Mononuclear cell (primary cell): ENCODE results near the gene PRPH. TPM values are rescaled to one million over a fixed set of nuclear protein-coding genes. Genes with fewer than 3 reads are reported as not detected.

Experiments used
- H3K27me3 ChIP-seq: 2 replicates; pipeline ENCODE4 v1.6.0; 2011; ENCODE audit warnings: low read length, control low read depth; ENCODE audit not compliant: insufficient read depth
- H3K4me1 ChIP-seq: 2 replicates; pipeline ENCODE4 v1.5.1; 2011; ENCODE audit warnings: mild to moderate bottlenecking, low read length, control low read depth; ENCODE audit not compliant: insufficient read depth
- H3K4me3 ChIP-seq: 2 replicates; pipeline ENCODE4 v1.5.1; 2011; ENCODE audit warnings: mild to moderate bottlenecking, low read length, moderate library complexity
- H3K9me3 ChIP-seq: 2 replicates; pipeline ENCODE4 v1.5.1; 2011; ENCODE audit warnings: low read depth, mild to moderate bottlenecking, control low read depth, low read length
- total RNA-seq: library from RNA; depleted of rRNA; stranded (reverse); fragments of >200 nt; gene quantifications from one replicate; pipeline ENCODE4 v1.2.3, GENCODE V29; 2012

Gene PRPH
- total RNA-seq, 1 donor, result not detected

DNA sequence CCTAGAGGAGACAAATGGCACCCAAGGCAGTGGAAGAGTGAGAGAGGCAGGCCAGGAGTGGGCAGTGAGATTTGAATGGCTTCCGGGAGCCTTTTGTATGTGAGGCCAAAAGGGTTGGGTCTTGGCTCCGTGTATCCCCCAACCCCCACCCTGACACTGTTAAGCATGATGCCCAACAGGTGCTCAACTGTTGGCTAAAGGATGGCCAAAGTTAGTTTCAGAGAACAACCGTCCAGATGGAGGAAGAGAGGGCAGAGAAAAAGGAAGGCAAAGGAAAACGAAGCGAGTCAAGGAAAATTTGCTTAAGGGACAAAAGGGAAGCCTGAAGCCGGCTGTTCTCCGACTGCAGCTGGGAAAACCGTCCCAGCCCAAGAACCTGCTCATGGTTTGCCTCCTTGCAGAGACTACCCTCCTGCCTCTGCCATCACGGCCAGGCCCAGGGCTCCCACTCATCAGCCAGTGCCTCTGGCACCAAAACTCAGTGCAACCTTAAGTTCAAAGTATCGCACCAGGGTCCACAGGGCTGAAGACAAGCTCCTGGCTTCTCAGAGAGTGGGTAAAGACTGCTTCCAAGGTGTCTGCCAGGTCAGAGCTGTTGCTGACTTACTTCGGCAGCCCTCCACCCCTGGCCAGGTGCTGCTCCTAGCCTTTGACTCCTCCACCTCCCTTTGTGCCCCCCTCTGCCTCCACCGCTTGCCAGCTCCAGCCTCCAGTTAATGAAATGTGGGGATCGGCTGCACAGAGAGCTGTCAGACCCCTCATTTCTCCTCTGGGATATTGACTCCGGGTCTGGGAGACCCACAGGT lies 46.2 kb downstream of the PRPH start:
- Histone ChIP-seq H3K4me1 (peaks cover 49% of the 10 kb centered on the region), H3K27me3 (peaks cover 86% of the 10 kb centered on the region), H3K4me3 (no peak overlapping the region), H3K9me3 (no peaks in the 10 kb centered on the region)

DNA sequence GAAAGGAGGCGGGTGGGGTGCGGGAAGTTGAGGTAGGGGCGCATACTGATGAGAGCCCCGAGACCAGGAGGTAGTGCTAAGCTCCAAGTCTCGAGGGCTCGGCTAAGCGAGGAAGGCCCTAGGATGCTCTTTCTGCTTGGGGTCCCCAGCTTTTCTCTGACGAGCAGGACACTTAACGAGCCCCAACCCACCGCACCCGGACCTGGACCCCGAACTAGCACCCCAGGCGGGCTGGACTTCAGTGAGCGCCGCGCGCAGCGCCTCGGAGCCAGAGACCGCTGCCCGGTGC lies 46.8 kb downstream of the PRPH start:
- Histone ChIP-seq H3K9me3 (no peaks in the 10 kb centered on the region), H3K27me3 (peaks cover 85% of the 10 kb centered on the region), H3K4me3 (peak overlapping the region; percentile 26), H3K4me1 (peaks cover 49% of the 10 kb centered on the region)

DNA sequence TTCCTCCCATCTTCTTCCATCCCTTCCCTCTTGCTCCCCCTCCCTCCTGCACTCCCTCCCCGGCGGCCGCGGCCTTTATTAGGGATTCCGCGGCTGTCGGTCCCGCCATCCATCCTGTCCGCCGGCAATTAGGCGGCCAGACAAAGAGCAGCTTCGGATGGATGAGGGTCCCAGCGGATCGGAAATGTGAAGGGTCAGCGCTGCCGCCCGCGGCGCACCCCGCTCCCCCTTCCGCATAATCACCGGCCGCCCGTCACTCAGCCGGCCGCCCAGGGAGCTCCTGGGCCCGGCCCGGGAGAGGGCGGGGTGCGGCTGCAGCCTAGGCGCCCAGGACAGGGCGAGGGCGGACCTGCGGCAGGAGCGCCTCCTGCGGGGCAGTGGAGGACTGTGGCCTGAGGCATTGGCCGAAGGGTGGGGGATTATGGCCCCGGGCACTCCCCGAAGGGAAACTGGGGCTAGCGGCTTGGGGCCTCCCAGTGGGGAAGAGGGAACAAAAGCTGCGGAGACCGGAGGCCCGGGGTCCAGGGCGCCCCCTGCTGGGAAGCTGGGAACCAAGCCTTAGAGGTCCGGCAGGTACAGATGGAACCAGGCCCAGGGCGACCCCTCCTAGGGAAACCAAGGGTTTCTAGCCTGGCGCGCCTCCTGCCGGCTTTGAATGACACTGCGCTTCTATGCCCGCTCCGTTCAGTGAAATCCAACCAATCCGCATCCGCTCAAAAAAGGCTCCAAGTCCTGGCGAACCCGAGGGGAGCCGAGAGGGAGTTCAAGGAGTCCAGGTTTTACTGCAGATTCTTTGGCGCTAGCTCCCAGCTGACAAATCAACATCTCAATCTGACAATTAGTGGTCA lies 47.3 kb downstream of the PRPH start:
- peaks cover 87% of the 10 kb centered on the region for H3K27me3 ChIP-seq
- H3K4me1 ChIP-seq, result peaks cover 50% of the 10 kb centered on the region
- no peaks in the 10 kb centered on the region for H3K9me3 ChIP-seq
- peak overlapping the region; percentile 26 for H3K4me3 ChIP-seq

DNA sequence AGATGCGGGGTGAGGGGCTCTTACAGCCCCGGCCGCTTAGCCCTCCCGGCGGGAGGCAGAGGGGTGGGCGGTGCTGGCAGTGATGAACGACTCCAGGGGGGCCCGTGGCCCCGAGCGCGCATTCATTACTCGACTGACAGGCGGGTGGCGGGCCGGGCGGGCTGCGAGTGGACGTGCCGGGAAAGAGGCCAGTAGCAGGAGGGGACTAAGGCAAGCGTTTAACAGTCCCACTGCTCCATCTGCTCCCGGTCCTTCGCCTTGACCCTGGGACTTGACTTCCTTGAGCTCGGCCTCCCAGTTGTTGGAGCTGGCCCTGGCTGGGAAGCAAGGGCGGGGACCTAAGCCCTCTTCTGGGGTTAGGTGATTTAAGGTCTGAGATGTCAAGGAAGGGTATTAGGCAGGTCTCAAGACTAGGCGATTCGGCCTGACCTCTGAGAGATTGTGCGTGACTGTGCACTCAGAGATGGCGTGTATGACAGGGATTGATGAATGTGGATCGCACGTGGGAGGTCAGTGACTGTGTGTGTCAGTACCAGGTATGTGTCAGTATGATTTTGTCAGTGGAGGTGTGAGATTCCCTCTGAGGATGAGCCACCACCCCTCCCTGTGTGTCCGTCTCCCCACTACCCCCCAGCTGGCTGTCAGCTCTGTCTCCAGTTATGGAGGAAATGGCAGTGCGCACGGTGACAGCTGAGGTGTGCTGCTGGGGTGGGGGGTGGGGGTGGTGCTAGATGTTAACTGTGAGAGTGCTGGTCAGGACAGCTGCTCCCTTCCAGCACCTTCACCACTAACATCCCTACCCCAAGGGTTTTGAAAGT lies 48.2 kb downstream of the PRPH start:
- Histone ChIP-seq H3K4me3 (no peak overlapping the region), H3K4me1 (peaks cover 52% of the 10 kb centered on the region), H3K27me3 (peaks cover 86% of the 10 kb centered on the region), H3K9me3 (no peaks in the 10 kb centered on the region)

DNA sequence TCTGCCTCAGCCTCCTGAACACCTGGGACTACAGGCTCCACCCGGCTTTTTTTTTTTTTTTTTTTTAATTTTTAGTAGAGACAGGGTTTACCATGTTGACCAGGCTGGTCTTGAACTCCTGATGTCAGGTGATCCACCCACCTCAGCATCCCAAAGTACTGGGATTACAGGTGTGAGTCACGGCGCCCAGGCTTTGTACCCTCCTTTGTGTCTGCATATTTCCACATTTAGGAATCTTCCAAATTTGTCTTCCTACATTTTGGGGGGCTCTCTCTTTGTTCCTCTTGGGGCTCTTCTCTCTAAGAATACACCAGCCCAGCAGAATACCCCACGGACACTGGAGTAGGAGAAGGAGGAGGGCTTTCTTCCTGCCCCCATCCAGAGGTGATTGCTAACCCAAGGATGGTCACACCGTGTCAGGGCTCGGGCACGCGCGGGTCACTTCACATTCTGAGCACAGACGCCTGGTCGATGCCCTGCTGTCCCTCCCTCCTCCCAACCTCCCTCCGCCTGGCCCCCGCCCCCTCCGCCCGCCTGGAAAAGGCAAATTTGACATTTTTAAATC lies 49.6 kb downstream of the PRPH start:
- Histone ChIP-seq H3K27me3 (peaks cover 90% of the 10 kb centered on the region), H3K9me3 (no peaks in the 10 kb centered on the region), H3K4me3 (no peak overlapping the region), H3K4me1 (peaks cover 52% of the 10 kb centered on the region)

DNA sequence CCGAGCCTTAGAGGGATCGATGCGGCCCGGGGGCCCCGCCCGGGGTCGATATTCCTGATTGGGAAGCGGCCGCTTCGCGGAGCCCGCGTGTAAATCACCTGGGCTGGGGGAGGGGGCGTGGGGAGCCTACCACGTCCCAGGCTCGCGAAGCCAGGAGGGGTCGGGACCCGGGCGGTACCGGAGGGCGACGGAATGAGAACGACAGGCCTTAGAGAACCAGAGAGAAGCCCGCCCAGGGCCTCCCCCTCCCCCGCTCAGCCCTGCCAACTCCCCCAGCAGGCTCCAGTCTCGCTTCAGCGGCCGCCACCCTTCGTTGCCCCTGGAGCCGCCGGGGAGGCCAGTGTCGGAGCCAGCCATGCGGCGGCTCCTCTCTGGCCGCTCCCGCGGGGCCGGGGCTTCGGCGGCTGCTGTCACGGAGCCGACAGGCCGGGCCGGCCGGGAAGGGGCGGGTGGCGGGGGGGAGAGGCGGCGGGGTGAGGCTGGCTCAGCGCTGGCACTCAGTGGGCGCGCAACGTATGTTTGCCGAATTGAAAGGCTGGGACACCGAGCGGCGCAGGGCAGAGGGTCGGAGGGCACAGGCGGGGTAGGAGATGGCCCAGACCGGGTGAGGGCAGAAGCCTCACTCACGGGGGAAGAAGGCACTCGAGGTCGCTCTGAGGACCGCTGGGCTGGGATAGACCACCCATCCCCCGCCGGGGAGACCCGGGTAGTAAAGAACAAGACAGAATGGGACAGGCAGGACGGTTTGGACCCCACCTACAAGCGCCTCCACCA lies 50.3 kb downstream of the PRPH start:
- Histone ChIP-seq H3K27me3 (peaks cover 87% of the 10 kb centered on the region), H3K4me1 (peaks cover 52% of the 10 kb centered on the region), H3K4me3 (no peak overlapping the region), H3K9me3 (no peaks in the 10 kb centered on the region)

DNA sequence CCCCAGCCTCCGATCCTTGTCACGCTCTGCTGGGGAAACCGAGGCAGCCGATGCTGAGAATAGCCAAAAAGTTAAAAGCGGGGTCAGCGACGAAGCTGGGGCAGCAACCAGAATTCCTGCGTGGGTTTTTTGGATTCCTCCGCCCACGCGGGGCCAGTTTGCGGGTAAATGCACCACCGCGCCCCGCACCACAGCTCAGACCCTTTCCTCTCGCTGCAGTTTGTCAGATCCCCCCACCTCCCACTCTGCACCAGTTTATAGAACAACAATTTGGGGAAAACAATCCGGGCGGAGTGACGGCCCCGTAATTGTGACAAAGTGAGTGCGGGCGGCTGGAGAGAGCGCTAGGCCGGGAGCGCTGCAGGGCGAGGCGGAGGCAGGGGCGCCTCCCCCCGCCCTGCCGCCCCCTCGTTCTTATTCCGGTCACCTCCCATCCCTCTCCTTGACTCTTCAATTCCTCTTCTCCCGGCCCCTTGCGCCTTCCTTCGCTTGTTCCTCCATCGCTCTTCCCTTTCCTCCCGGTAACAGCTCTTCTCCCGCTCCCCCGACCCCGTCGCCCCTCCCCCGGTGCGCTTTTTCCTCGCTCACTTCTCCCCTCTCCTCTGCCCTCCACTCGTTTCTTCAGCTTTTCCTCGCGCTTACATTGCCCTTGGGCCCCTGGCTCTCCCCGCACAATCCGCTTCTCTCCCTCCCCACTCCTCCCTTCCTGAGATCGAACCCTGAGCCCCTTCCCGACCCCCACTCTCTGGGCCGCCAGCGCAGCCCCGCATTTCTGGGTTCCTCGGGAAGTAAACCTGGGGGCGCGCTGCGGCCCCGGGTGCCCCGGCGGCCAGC lies 51.1 kb downstream of the PRPH start:
- H3K4me1 ChIP-seq, result peaks cover 52% of the 10 kb centered on the region
- H3K27me3 ChIP-seq, result peaks cover 82% of the 10 kb centered on the region
- no peak overlapping the region for H3K4me3 ChIP-seq
- no peaks in the 10 kb centered on the region for H3K9me3 ChIP-seq

DNA sequence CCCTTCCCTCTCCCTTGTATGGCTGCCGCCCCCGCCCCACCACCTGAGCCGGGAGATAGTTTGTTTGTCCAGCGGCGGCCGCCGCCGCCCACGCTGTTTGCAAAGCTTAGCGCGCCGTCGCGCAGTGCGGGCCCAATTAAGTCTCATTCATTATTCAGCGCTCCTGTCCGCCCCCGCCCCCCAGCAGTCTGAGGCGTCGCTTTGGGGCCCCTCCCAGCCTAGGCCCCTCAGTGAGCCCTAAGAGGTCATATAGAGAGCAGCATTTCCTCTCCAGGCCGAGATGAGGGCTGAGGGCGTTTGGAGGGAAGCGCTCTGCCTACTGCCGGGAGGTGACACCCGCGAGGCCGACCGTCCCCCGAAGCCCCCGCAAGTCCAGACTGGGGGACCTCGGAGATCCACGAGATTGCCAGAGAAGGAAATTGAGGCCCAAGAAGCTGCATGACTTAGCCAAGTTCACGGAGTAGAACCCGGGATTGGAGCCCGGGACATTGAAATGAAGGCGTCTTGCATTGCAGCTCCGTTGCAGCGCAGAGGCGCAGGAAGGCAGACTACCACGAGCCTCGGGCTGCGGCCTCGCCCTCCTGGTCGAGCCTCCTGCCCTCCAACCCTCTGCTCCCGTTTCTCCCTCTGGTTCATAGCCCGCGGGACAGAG lies 51.8 kb downstream of the PRPH start, which contains the start of gene DNAJC22:
TSS of gene DNAJC22 (plus strand) at position 230 of the 652 bp plus-strand sequence. CDS start 1,985 bp downstream, outside the sequence.
- Histone ChIP-seq H3K4me3 (no peak within 1 kb of the TSS), H3K4me1 (peaks cover 52% of the 10 kb centered on the region), H3K27me3 (peaks cover 79% of the 10 kb centered on the region), H3K9me3 (no peaks in the 10 kb centered on the region)

DNA sequence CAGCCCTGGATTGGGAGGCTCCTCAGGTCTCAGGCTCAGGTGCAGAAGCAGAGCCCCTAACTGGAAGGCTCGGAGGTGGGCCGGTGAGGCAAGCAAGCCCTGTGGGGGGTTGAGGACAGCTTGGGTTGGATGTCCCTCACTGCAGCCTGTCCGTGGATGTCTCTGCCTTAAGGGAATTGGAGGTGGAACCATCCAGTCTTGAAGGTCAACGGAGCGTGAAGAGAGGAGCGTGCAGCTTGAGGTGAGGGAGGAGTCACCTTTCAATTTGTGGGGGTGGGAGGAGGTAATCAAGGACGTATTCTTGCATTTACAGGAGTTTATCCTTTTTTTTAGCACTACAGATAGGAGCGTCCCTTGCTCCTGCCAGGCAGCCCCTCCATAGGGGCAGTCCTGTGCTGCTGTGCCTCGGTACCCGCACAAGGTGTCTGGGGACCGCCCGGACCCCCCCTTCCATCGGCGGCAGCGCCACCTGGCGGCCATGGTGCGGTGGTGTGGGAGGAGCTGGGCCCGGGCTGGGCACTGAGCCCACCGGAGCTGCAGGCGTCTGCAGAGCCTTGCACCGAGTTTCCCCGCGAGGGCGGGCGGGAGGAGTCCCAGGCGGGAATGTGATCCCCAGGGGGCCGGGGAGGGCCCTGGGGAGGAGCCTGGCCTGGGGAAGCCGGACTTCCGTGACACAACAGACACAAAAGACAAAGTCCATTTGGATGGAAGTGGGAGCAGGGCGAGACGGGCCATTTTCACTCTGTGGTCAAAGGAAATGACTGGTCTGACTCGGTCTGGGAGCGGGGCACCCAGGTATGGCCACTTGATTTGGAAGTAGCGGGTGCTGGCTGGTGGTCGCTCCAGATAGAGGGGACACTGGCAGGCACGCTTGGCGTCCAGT lies 52.6 kb downstream of the PRPH start:
- Histone ChIP-seq H3K4me3 (no peak overlapping the region), H3K9me3 (no peaks in the 10 kb centered on the region), H3K4me1 (peaks cover 44% of the 10 kb centered on the region), H3K27me3 (peaks cover 73% of the 10 kb centered on the region)

Other genes starting within 250 kb of the PRPH start
- 47.8 TPM for gene KMT2D, start 234.4 kb upstream of the PRPH start, total RNA-seq
- 2.5 TPM for gene RHEBL1, start 225.2 kb upstream of the PRPH start, total RNA-seq
- gene DHH, start 200.3 kb upstream of the PRPH start, total RNA-seq, result 0.21 TPM
- gene LMBR1L, start 184.3 kb upstream of the PRPH start, total RNA-seq, result 133 TPM
- 216 TPM for gene TUBA1B, start 163.8 kb upstream of the PRPH start, total RNA-seq
- gene TUBA1A, start 106.1 kb upstream of the PRPH start, total RNA-seq, result 285 TPM
- gene TUBA1C, start 30.1 kb upstream of the PRPH start, total RNA-seq, result 52.3 TPM
- gene TROAP, start 28.1 kb downstream of the PRPH start, total RNA-seq, result 0.31 TPM
- 0.10 TPM for gene C1QL4, start 42.0 kb downstream of the PRPH start, total RNA-seq
- gene DNAJC22, start 51.7 kb downstream of the PRPH start, total RNA-seq, result not detected
- 5.2 TPM for gene SPATS2, start 72.3 kb downstream of the PRPH start, total RNA-seq
- 2.1 TPM for gene KCNH3, start 243.9 kb downstream of the PRPH start, total RNA-seq